Measurements from ENCODE around the gene FIP1L1. TPM values are rescaled to one million over a fixed set of nuclear protein-coding genes. Genes with fewer than 3 reads are reported as not detected.
"Not testable (repeated sequence)": the region's sequence is repeated elsewhere in the genome, so short reads cannot be mapped to it uniquely, and the experiment has no call there.

The FIP1L1 gene
- total RNA-seq, 1 donor from 2014 or later: 56.4 TPM

DNA sequence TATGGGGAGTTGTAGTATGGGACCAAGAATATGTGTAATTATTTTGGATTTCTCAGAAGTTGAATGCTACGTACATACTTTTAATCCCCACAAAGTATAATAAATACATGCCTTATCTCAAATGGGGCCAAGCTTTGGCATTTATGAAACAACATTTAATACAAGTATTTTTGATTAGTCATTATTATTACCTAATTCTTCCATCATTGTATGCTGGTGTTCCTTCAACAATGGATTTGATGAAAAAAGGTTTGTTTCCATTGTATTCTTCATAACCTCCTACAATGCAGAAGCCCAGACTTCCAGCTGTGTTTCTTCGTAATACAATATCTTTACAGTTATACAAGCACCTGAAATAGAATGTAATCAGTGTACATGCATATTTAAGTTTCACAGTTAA, 83.8 kb downstream of the FIP1L1 start:
- Histone ChIP-seq H3K9ac (ENCODE audit: low read depth in 1 of 3, low read length in 3 of 3) (no peak overlapping the region), H3K4me3 (ENCODE audit: low read length in 3 of 3) (no peak overlapping the region), H3K4me1 (ENCODE audit: control insufficient read depth in 3 of 3, insufficient read depth in 3 of 3, low read length in 3 of 3) (no peaks in the 10 kb centered on the region), H3K36me3 (ENCODE audit: control insufficient read depth in 3 of 3, insufficient read depth in 3 of 3, low read length in 3 of 3) (peaks cover 5 to 29% (median 20%) of the 10 kb centered on the region in 3 donors), H3K27ac (ENCODE audit: low read depth, low read length) (no peak overlapping the region), H3K9me3 (ENCODE audit: control insufficient read depth in 3 of 3, low read length in 3 of 3) (no peaks in the 10 kb centered on the region), H3K27me3 (ENCODE audit: control insufficient read depth in 3 of 3, insufficient read depth in 3 of 3, low read length in 3 of 3) (no peaks in the 10 kb centered on the region)

- Histone ChIP-seq H3K27ac (ENCODE audit: low read depth, low read length) (no peak overlapping the region), H3K27me3 (ENCODE audit: control insufficient read depth in 3 of 3, insufficient read depth in 3 of 3, low read length in 3 of 3) (no peaks in the 10 kb centered on the region), H3K4me1 (ENCODE audit: control insufficient read depth in 3 of 3, insufficient read depth in 3 of 3, low read length in 3 of 3) (no peaks in the 10 kb centered on the region), H3K4me3 (ENCODE audit: low read length in 3 of 3) (no peak overlapping the region), H3K36me3 (ENCODE audit: control insufficient read depth in 3 of 3, insufficient read depth in 3 of 3, low read length in 3 of 3) (peaks cover 5 to 29% (median 19%) of the 10 kb centered on the region in 3 donors), H3K9ac (ENCODE audit: low read depth in 1 of 3, low read length in 3 of 3) (no peak overlapping the region), H3K9me3 (ENCODE audit: control insufficient read depth in 3 of 3, low read length in 3 of 3) (peaks cover 0 to 2% (median 0%) of the 10 kb centered on the region in 3 donors)
These were observed 85.9 kb downstream of the FIP1L1 start for GRCh38 chr4:53463340-53463739.

- Histone ChIP-seq H3K4me1 (ENCODE audit: control insufficient read depth in 3 of 3, insufficient read depth in 3 of 3, low read length in 3 of 3) (no peaks in the 10 kb centered on the region), H3K27ac (ENCODE audit: low read depth, low read length) (no peak overlapping the region), H3K9ac (ENCODE audit: low read depth in 1 of 3, low read length in 3 of 3) (no peak overlapping the region), H3K27me3 (ENCODE audit: control insufficient read depth in 3 of 3, insufficient read depth in 3 of 3, low read length in 3 of 3) (no peaks in the 10 kb centered on the region), H3K36me3 (ENCODE audit: control insufficient read depth in 3 of 3, insufficient read depth in 3 of 3, low read length in 3 of 3) (peaks cover 0 to 20% (median 8%) of the 10 kb centered on the region in 3 donors), H3K4me3 (ENCODE audit: low read length in 3 of 3) (no peak overlapping the region), H3K9me3 (ENCODE audit: control insufficient read depth in 3 of 3, low read length in 3 of 3) (peaks cover 0 to 2% (median 0%) of the 10 kb centered on the region in 3 donors)
These were observed 87.8 kb downstream of the FIP1L1 start for GRCh38 chr4:53465281-53465680.

DNA sequence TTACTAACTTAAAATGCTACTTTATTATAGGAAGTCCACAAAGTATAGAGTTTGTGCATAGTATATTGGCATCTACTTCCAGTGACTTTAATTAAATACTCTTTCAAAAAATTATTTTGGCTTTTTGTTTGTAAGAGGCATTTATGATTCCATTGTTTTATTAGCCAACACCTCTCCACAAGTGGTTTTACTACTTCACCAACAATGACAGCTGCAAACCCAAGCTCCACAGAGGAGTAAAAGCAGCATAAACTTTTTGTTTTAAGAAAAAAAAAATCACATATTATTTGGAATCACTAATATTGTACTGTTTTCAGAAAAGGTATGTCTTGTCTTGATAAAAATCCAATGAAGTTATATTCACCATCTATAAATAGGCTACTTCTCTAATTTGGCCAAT, 88.5 kb downstream of the FIP1L1 start:
- no peak overlapping the region for H3K9ac ChIP-seq (ENCODE audit: low read depth in 1 of 3, low read length in 3 of 3)
- H3K27me3 ChIP-seq (ENCODE audit: control insufficient read depth in 3 of 3, insufficient read depth in 3 of 3, low read length in 3 of 3): no peaks in the 10 kb centered on the region
- H3K27ac ChIP-seq (ENCODE audit: low read depth, low read length): no peak overlapping the region
- H3K4me3 ChIP-seq (ENCODE audit: low read length in 3 of 3): no peak overlapping the region
- no peaks in the 10 kb centered on the region for H3K4me1 ChIP-seq (ENCODE audit: control insufficient read depth in 3 of 3, insufficient read depth in 3 of 3, low read length in 3 of 3)
- peaks cover 0 to 2% (median 0%) of the 10 kb centered on the region in 3 donors for H3K9me3 ChIP-seq (ENCODE audit: control insufficient read depth in 3 of 3, low read length in 3 of 3)
- H3K36me3 ChIP-seq (ENCODE audit: control insufficient read depth in 3 of 3, insufficient read depth in 3 of 3, low read length in 3 of 3): peaks cover 0 to 18% (median 6%) of the 10 kb centered on the region in 3 donors

- H3K36me3 ChIP-seq (ENCODE audit: control insufficient read depth in 3 of 3, insufficient read depth in 3 of 3, low read length in 3 of 3): peaks cover 0 to 11% (median 0%) of the 10 kb centered on the region in 3 donors
- H3K27me3 ChIP-seq (ENCODE audit: control insufficient read depth in 3 of 3, insufficient read depth in 3 of 3, low read length in 3 of 3); H3K27ac ChIP-seq (ENCODE audit: low read depth, low read length): not testable (repeated sequence)
These were observed 89.1 kb downstream of the FIP1L1 start for GRCh38 chr4:53466576-53466975.

DNA sequence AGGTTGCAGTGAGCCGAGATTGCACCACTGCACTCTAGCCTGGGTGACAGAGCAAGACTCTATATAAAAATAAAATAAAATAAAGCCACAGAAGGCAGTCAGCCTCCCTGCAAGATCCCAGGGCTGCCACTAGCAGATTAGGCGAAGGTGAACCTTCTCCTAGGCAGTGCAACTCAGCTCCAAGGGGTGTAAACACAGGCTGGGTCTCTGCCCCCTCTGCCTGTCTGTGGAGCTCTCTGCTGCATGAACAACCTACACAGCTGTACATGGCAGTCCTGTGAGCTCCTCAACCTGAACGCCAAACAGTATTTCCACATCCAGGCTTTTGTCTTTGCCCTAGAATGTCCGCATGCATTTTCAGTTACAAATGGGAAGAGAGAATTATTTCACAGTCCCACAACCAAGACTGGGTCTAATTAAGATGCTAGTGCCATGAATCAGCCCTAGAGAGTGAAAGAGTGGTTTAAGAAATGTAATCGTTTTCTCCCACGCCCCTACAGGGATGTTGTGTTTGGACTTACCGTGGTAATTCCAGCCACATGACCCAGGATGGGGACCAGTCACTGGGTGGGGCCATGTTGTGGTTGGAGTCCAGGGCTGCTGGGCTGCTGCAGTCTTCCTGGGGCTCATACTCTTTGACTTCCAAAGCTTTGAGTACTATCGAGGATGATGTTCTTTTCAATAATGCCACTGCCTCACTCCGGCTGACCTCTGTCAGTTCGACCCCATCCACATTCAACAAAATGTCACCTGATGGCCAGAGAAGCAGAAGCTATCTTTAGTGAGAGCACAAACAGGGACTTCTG, 99.0 kb downstream of the FIP1L1 start:
- H3K4me3 ChIP-seq (ENCODE audit: low read length in 3 of 3): no peak overlapping the region
- H3K4me1 ChIP-seq (ENCODE audit: control insufficient read depth in 3 of 3, insufficient read depth in 3 of 3, low read length in 3 of 3): peaks cover 0 to 2% (median 0%) of the 10 kb centered on the region in 3 donors
- H3K27me3 ChIP-seq (ENCODE audit: control insufficient read depth in 3 of 3, insufficient read depth in 3 of 3, low read length in 3 of 3): no peaks in the 10 kb centered on the region
- H3K27ac ChIP-seq (ENCODE audit: low read depth, low read length): no peak overlapping the region
- peaks cover 0 to 6% (median 0%) of the 10 kb centered on the region in 3 donors for H3K36me3 ChIP-seq (ENCODE audit: control insufficient read depth in 3 of 3, insufficient read depth in 3 of 3, low read length in 3 of 3)
- no peak overlapping the region for H3K9ac ChIP-seq (ENCODE audit: low read depth in 1 of 3, low read length in 3 of 3)
- no peaks in the 10 kb centered on the region for H3K9me3 ChIP-seq (ENCODE audit: control insufficient read depth in 3 of 3, low read length in 3 of 3)

More at GRCh38 chr4:53466576-53466975, 89.1 kb downstream of the FIP1L1 start:
- not testable (repeated sequence) for H3K9ac ChIP-seq (ENCODE audit: low read depth in 1 of 3, low read length in 3 of 3); H3K9me3 ChIP-seq (ENCODE audit: control insufficient read depth in 3 of 3, low read length in 3 of 3); H3K4me3 ChIP-seq (ENCODE audit: low read length in 3 of 3); H3K4me1 ChIP-seq (ENCODE audit: control insufficient read depth in 3 of 3, insufficient read depth in 3 of 3, low read length in 3 of 3)

- peaks cover 0 to 2% (median 0%) of the 10 kb centered on the region in 3 donors for H3K4me1 ChIP-seq (ENCODE audit: control insufficient read depth in 3 of 3, insufficient read depth in 3 of 3, low read length in 3 of 3)
- H3K36me3 ChIP-seq (ENCODE audit: control insufficient read depth in 3 of 3, insufficient read depth in 3 of 3, low read length in 3 of 3): peaks cover 0 to 6% (median 0%) of the 10 kb centered on the region in 3 donors
- no peak overlapping the region for H3K27ac ChIP-seq (ENCODE audit: low read depth, low read length)
- H3K9me3 ChIP-seq (ENCODE audit: control insufficient read depth in 3 of 3, low read length in 3 of 3): no peaks in the 10 kb centered on the region
- H3K9ac ChIP-seq (ENCODE audit: low read depth in 1 of 3, low read length in 3 of 3): no peak overlapping the region
- H3K4me3 ChIP-seq (ENCODE audit: low read length in 3 of 3): no peak overlapping the region
- H3K27me3 ChIP-seq (ENCODE audit: control insufficient read depth in 3 of 3, insufficient read depth in 3 of 3, low read length in 3 of 3): no peaks in the 10 kb centered on the region
These were observed 99.7 kb downstream of the FIP1L1 start for GRCh38 chr4:53477038-53477565.

DNA sequence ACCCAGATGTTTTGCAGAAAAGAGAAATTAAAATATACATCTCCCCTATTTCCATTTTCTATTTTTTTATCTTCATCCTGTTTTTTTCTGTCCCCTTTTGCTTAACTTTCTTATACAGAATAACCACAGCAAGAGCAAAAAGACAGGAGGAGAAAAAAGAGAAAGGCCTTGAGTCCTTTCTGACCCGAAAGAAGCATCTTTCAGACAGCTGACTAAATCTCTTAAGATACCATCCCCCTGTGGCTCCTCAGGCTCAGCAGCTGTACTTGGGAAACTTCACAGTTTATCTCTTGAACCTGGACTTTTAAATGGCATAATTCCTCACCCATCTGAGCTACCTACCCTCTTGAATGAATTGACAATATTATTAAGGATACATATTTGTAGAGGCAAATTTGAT, 100.2 kb downstream of the FIP1L1 start:
- Histone ChIP-seq H3K9ac (ENCODE audit: low read depth in 1 of 3, low read length in 3 of 3) (no peak overlapping the region), H3K9me3 (ENCODE audit: control insufficient read depth in 3 of 3, low read length in 3 of 3) (no peaks in the 10 kb centered on the region), H3K4me1 (ENCODE audit: control insufficient read depth in 3 of 3, insufficient read depth in 3 of 3, low read length in 3 of 3) (peaks cover 0 to 2% (median 0%) of the 10 kb centered on the region in 3 donors), H3K27me3 (ENCODE audit: control insufficient read depth in 3 of 3, insufficient read depth in 3 of 3, low read length in 3 of 3) (no peaks in the 10 kb centered on the region), H3K36me3 (ENCODE audit: control insufficient read depth in 3 of 3, insufficient read depth in 3 of 3, low read length in 3 of 3) (peaks cover 0 to 6% (median 0%) of the 10 kb centered on the region in 3 donors), H3K27ac (ENCODE audit: low read depth, low read length) (no peak overlapping the region), H3K4me3 (ENCODE audit: low read length in 3 of 3) (no peak overlapping the region)

- Histone ChIP-seq H3K27ac (ENCODE audit: low read depth, low read length) (no peak overlapping the region), H3K4me1 (ENCODE audit: control insufficient read depth in 3 of 3, insufficient read depth in 3 of 3, low read length in 3 of 3) (peaks cover 0 to 2% (median 0%) of the 10 kb centered on the region in 3 donors), H3K36me3 (ENCODE audit: control insufficient read depth in 3 of 3, insufficient read depth in 3 of 3, low read length in 3 of 3) (peaks cover 0 to 2% (median 0%) of the 10 kb centered on the region in 3 donors), H3K27me3 (ENCODE audit: control insufficient read depth in 3 of 3, insufficient read depth in 3 of 3, low read length in 3 of 3) (no peaks in the 10 kb centered on the region), H3K9ac (ENCODE audit: low read depth in 1 of 3, low read length in 3 of 3) (no peak overlapping the region), H3K4me3 (ENCODE audit: low read length in 3 of 3) (no peak overlapping the region), H3K9me3 (ENCODE audit: control insufficient read depth in 3 of 3, low read length in 3 of 3) (no peaks in the 10 kb centered on the region)
These were observed 101.4 kb downstream of the FIP1L1 start for GRCh38 chr4:53478671-53479456.

Measured in skeletal muscle tissue (tissue), 4 donors.